RWPE1 (cell line): ENCODE data around the gene NCOA1.
"Not testable (repeated sequence)": the region's sequence is repeated elsewhere in the genome, so short reads cannot be mapped to it uniquely, and the experiment has no call there.

Source experiments
- CTCF ChIA-PET: fragments of 350-600 bp; sonication (Branson Sonifier 250); formaldehyde crosslinking; extraction: SDS; loops from one replicate; lab custom pipeline; 2021; lab: Yijun Ruan, JAX
- POLR2A ChIA-PET: fragments of 400-600 bp; formaldehyde crosslinking; extraction: SDS; loops from one replicate; lab custom pipeline; 2020; ENCODE audit warnings: antibody characterized with exemption; ENCODE audit not compliant: low non-redundant PET; lab: Yijun Ruan, JAX
- DNase-seq: peaks from one replicate; pipeline ENCODE4 v3.0.0; 2012; ENCODE audit warnings: low spot score
- H3K27ac ChIP-seq: fragments of 450-650 bp; 2 replicates; pipeline ENCODE4 v1.5.1; 2017
- TF ChIP-seq, protein P1 (sequence below): fragments of 450-650 bp; conservative IDR thresholded peaks from 2 replicates; pipeline ENCODE4 v1.5.1; 2017; ENCODE audit warnings: low read depth, mild to moderate bottlenecking

Gene NCOA1

GRCh38 chr2:24588294-24588693, 97.2 kb downstream of the NCOA1 start:
- ChIA-PET CTCF (no interaction called here), POLR2A (no interaction called here)
- TF ChIP-seq, protein P1, sequence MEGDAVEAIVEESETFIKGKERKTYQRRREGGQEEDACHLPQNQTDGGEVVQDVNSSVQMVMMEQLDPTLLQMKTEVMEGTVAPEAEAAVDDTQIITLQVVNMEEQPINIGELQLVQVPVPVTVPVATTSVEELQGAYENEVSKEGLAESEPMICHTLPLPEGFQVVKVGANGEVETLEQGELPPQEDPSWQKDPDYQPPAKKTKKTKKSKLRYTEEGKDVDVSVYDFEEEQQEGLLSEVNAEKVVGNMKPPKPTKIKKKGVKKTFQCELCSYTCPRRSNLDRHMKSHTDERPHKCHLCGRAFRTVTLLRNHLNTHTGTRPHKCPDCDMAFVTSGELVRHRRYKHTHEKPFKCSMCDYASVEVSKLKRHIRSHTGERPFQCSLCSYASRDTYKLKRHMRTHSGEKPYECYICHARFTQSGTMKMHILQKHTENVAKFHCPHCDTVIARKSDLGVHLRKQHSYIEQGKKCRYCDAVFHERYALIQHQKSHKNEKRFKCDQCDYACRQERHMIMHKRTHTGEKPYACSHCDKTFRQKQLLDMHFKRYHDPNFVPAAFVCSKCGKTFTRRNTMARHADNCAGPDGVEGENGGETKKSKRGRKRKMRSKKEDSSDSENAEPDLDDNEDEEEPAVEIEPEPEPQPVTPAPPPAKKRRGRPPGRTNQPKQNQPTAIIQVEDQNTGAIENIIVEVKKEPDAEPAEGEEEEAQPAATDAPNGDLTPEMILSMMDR: no peak
- no peak overlapping the region for H3K27ac ChIP-seq
- no peak for DNase-seq

- CTCF ChIA-PET: interaction anchor here (0.6 to 1.0 kb wide), 3 partner anchors 9 to 169 kb away, joined by 3 read pairs; no protein-coding TSS in a partner anchor
- no peak overlapping the region for H3K27ac ChIP-seq
- POLR2A ChIA-PET: no interaction called here
- no peak for DNase-seq
- TF ChIP-seq, protein P1: no peak
Measured at GRCh38 chr2:24592441-24593100, 101.5 kb downstream of the NCOA1 start.

- CTCF ChIA-PET: interaction anchor here (0.5 kb wide), 1 partner anchor 25 kb away, joined by 4 read pairs; no protein-coding TSS in a partner anchor
- TF ChIP-seq, protein P1: no peak
- no peak overlapping the region for H3K27ac ChIP-seq
- DNase-seq: no peak
- POLR2A ChIA-PET: no interaction called here
Measured at GRCh38 chr2:24594283-24594682, 103.2 kb downstream of the NCOA1 start.

GRCh38 chr2:24597181-24597870, 106.3 kb downstream of the NCOA1 start:
- TF ChIP-seq, protein P1: no peak
- CTCF ChIA-PET: no interaction called here
- POLR2A ChIA-PET: no interaction called here

DNA sequence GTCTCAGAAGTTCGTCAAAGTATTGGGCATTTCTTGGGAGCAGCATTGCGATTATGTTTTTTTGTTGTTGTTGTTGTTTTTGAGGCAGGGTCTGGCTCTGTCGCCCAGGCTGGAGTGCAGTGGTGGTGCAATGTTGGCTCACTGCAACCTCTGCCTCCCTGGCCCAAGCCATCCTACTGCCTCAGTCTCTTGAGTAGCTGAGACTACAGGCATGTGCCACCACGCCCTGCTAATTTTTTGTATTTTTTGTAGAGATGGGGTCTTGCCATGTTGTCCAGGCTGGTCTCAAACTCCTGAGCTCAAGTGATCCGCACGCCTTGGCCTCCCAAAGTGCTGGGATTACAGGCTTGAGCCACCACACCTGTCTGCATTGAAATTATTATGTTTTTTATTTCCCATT, 109.1 kb downstream of the NCOA1 start:
- CTCF ChIA-PET: interaction anchor here (0.7 kb wide), 1 partner anchor 601 kb away, joined by 3 read pairs; no protein-coding TSS in a partner anchor
- H3K27ac ChIP-seq, POLR2A ChIA-PET, DNase-seq: not testable (repeated sequence)

More at GRCh38 chr2:24597181-24597870, 106.3 kb downstream of the NCOA1 start:
- DNase-seq: no peak
- H3K27ac ChIP-seq: no peak overlapping the region

- DNase-seq: no peak
- no peak overlapping the region for H3K27ac ChIP-seq
- TF ChIP-seq, protein P1: no peak
- ChIA-PET POLR2A (no interaction called here), CTCF (no interaction called here)
Measured at GRCh38 chr2:24611631-24612030, 120.6 kb downstream of the NCOA1 start.
